AML-193 (cell line): ENCODE data around the gene P2RY4.
"Not testable (repeated sequence)": the region's sequence is repeated elsewhere in the genome, so short reads cannot be mapped to it uniquely, and the experiment has no call there.

Source experiments
- DNase-seq, 2 experiments: peaks; one replicate each; lab custom pipeline; 2025; lab: John Stamatoyannopoulos, UW

P2RY4 gene

DNA sequence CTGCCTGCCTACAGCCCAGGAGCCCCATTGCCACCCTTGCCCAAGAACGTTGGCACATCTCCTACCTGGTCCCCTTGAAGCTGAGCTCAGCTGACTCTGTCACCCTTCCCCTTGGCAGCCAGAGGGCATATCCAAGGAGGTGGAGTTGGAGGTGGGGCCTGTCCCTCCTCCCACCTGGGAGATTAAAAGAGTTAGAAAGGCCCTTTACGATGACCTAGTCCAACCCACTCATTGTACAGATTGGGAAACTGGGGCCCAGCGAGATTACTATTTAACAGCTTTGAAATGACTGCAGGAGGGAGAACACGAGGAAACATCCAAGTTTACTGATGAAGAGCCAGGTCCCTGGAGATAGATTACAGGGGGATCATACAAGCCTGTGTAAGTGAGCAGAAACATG, at the start of gene P2RY4:
TSS of gene P2RY4 (minus strand) at position 101 of the 400 bp plus-strand sequence. CDS start 580 bp downstream, outside the sequence.
- no peak for DNase-seq

DNA sequence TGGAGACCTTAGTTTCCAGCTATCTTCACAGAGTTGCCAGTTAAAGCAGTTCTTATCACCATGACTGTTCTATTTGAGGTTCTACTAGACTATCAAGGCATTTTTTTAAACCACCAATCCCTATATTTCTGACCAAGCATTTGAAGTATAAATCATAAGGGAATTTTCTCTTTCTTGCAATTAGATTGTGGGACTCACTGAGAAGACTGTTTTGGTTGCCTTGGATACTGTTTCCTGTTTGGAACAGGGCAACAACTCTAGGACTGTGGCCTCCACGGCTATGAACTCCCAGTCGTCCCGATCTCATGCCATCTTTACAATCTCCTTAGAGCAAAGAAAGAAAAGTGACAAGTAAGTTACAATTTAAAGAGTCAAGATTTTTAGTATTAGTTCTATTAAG, 41.7 kb upstream of the P2RY4 start:
- no peak for DNase-seq

DNA sequence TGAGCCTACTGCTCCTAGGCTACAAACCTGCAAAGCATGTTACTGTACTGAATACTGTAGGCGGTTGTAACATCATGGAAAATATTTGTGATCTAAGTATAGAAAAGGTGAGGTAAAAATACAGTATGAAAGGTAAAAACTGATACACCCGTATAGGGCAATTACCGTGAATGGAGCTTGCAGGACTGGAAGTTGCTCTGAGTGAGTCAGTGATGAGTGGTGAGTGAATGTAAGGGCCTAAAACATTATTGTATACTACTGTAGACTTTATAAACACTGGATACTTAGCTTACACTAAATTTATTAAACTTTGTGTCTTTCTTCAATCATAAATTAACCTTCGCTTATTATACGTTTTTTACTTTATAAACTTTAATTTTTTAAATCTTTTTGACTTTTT, 33.6 kb upstream of the P2RY4 start:
- DNase-seq: no peak

DNA sequence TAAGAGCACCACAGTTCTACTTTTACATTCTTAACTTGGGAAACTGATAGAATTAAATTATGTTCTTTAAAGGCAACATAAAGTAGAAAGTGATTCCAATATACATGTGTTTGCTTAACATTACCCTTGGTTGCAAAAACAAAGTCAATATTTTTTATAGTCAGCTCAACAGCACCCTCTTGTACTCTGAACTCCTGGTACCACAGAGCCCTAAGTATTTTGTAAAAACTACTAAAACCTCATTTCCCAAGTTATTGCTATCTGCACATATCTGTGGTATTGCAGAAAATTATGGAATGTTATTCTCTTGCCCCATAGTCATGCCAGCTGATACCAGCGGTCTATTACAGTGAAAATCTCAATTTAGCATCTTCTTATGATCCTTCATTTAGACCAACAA, 32.8 kb upstream of the P2RY4 start:
- DNase-seq: no peak

DNA sequence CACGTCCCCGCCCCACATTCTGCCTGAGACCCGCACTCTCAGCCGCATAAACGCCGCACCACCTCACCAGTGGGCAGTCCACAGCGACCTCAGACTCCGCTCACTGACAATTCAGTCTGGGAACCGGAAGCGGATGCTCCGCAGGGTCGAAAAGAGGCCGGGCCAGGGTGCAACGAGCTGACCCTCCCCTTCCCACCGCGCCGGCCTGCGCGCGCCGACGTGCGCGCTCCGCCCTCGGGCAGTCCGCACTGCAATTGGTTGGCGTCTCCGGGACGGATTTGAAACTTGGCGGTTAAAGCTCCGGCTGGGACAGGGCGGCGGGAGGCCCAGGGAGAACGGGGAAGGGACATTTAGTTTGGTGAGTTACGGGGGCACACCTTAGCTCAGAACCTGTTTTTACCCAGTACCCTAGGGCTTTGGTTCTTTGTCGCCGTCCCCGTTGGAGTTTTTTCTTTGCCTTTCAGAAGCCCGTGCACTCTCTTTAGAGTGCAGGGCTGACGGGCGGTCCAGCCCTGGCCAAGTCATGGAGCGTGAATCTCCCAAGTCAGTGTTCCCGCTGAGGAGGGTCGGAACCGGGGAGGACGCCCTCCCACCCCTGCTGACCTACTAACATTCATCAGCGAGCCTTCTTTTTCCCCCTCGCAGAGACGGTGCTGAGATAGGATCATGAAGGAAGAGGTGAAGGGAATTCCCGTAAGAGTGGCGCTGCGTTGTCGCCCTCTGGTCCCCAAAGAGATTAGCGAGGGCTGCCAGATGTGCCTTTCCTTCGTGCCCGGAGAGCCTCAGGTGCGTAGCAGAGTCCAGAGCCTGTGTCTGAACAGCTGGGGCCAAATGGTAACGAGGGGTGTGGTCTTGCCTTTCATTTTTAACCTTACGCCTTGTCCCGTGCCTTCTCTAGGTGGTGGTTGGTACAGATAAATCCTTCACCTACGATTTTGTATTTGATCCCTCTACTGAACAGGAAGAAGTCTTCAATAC, 30.1 kb upstream of the P2RY4 start, which contains the start of the genes KIF4A and PDZD11:
TSS of gene KIF4A (plus strand) at position 312 of the 978 bp plus-strand sequence. CDS start at position 667, 355 bp downstream.
TSS of gene PDZD11 (minus strand) at position 135 of the 978 bp plus-strand sequence. CDS start 586 bp downstream, outside the sequence.
- DNase-seq: peak; percentile 55 to 66

DNA sequence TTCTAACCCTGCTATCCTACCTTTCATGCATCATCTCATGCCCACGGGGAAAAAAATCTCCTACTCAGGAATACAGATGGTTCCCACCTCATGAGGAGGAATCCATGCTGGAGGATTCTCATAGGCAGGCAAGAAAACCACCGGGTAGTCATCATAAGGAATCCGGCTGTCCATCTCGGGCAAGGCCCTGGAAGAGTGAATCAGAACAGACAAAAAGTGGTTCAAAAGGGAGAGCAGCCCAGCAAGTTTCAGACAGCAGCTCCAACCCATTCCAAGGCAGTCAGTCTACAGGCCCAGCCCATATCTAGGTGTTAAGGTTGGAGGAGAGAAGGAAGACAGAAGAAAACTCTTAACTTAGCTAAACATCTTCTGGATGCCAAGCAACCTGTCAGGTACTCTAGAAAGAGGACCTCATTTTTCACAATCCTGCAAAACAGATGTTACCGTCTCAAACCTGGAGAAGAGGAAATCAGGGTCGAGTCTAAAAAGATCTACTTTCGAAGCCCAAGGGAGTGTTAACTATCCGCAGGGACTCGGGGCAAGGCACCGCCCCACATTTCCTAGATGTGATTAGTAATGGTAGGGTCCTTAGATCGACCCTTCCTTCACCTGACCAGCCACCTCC, 29.3 kb upstream of the P2RY4 start:
- no peak for DNase-seq

DNA sequence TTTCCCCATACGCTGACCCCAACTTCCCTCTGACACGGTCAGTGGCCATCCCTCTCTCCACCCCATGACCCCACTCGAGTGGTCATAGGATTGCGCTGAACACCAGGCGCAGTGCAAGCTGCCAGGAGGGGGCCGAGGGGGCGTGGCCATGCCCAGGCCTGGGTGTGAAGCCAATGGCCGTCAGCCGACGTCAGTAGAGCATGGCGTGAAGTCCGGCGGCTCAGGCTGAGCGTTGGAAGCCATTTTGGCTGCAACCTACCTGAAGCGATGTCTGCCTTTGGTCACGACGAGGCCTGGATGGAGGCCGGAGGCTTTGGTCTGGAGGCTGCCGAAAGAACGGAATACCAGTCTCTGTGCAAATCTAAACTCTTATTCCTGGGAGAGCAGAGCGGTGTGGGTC, 21.9 kb upstream of the P2RY4 start, which contains the start of gene RAB41:
TSS of gene RAB41 (plus strand) at position 222 of the 400 bp plus-strand sequence. CDS start at position 268, 46 bp downstream.
- DNase-seq: no peak

DNA sequence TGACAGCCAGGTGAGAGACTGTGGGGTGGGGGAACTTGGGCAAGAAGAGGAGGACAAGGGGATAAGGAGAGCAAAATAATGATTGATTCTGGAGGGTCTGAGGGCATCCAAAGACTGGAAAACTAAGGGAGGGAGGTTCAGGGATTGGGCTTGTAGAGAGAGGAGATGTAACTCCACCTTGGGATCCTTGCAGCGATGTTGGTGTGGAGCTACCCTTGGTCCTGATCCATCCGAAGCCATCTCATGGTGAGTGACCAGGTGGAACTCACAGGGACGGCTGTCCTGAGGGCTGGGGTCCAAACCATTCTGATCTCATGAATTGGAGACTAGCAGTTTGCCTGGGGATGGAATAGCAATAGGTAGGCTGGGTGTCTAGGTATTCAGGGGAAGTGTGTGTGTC, 20.6 kb upstream of the P2RY4 start:
- no peak for DNase-seq

DNA sequence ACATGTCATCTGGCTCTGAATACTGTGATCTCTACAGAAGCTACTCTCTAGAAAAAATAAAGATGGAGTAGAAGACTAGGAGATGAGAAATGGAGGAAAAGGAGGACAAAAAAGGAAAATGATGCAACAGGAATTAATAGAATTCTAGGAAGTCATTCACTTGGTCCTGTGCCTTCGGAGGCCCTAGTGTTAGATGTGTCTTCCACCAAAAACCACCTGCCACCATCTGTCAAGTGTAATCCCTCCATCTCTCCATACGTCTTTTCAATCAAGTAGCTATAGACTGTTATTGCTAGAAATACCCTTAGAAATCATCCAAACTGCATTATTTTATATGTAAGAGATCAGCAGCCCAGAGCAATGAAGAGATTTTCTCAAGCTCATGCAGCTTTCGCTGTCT, 19.1 kb upstream of the P2RY4 start:
- no peak for DNase-seq

DNA sequence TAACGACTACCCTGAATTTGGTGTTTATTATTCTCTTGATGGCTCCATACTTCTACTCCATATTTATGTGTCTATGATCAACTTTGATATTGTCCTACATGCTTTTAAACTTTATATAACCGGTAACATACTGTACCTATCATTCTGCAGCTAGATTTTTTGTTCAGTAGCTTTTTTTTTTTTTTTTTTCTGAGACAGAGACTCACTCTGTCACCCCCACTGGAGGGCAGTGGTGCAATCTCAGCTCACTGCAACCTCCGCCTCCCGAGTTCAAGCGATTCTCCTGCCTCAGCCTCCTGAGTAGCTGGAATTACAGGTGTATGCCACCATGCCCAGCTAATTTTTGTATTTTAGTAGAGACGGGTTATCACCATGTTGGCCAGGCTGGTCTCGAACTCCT, 14.0 kb upstream of the P2RY4 start:
- DNase-seq: not testable (repeated sequence)

DNA sequence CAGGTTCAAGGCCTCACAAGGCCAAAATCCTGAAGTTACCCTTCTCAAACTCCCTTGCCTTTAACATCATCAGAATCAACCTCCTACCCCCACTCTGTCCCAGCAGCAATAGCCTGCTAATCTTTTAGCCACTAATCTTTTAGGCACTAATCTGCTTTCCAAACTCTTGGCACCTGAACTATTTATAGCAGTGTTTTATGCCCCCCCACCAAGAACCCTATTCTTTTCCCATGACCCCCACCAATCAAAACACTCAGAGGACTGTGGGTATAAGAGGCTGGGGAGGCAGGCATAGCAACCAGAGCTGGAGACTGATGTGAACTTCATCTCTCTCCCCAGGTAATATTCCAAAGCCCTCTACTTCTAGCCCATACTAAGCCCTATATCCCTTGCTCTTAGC, 8.0 kb upstream of the P2RY4 start, which contains the start of gene ARR3:
TSS of gene ARR3 (plus strand) at position 301 of the 400 bp plus-strand sequence. CDS start 1,052 bp downstream, outside the sequence.
- no peak for DNase-seq

DNA sequence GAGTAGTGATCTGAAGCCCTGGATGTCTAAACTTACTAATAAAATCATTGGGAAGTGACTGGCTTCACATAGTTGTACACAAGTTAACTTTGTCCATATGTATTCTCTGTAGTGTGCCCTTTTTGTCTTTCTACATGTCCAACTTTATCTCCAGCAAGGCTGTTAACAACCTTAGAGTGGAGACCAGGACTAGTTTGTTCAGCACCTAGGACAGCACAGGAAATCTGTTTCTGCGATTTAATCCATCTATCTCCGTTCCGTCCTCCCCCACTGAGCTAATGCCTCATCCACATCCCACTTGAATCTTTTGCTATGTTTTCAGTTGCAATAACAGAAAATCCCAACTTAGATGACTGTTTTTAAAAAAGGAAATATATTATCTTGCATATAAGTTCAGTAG, 4.8 kb upstream of the P2RY4 start:
- no peak for DNase-seq

DNA sequence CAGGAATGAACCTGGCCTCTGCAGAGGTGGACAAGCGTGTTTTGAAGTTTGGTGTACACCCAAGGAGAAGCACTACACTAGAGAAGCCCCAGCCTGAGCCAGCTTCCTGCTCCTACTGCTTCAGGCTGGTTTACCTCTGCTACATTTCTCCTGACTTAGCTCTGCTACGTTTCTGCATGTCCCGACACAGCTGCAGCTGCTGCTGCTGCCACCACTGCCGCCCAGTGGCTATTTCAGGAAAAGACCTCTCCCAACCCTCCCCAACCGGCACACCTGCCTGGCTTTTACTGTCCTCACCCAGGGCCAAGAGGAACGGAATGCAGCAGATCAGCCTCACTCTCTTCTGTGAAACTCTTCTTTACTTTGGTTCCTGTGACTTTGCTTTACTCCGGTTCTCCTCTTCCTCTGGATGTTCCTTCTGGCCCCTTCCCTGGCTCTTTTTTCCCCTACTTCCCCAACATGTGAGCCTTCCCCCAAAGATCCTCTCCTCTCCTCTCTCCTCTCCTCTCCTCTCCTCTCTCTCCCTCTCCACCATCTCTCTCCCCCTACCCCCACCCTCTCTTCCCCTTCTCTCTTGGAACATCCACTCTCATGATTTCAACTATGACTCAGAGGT, 3.1 kb upstream of the P2RY4 start:
- DNase-seq: no peak

DNA sequence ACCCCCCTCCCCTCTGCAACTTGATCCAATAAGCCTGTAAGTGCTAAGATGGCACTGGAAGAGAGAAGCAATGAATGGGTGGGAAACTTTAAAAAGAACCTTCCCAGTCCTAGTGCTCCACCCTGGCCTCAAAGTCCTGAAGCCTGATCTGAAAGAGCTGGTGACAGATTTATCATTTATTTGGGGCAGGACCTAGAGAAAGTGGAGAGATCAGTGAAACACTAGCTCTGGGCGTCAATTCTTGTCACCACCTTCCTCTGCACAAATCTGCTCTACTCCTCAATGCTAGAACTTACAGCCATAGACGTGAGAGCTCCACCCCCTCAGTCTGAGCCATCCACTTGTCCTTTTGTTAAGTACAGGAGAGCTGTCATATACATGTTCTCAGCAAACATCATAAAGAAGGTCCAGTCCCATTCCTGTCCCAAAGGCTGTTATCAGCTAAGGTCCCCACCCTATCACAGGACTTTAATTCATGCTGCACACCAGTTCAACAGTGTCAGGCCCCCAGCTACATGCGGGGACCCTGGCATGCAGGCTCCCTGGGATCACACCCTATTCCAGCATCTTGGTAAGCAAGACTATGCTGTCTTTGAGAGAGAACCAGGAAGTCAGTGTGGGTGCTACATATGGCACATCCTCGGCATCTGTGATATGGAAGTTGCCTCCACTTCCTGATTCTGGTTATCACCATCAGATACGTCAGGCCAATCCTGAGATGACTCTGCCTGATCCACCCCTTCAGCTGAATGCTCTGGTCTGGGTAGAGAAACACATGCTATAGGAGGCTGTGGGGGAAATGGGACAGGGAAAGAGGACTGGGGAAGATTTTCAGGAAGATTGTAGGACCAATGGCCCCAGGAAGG, 2.3 kb downstream of the P2RY4 start:
- no peak for DNase-seq

DNA sequence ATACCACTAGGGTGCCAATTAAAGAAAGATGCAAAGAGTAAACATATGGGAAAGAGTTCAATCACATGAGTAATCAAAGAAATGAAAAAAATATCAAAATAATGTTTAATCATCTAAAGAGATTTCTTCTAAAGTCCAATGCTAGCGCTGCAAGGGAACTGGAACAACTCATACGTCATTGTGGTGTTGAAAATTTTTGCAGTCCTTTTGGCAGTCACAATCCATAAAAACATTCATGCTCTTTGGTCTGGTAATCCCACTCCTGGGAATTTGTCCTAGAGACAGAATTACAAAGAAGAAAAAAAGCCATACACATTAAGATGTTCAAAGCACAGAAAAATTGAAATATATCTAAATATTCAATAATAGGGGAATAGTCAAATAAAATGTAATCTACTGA, 4.6 kb downstream of the P2RY4 start:
- DNase-seq: no peak

DNA sequence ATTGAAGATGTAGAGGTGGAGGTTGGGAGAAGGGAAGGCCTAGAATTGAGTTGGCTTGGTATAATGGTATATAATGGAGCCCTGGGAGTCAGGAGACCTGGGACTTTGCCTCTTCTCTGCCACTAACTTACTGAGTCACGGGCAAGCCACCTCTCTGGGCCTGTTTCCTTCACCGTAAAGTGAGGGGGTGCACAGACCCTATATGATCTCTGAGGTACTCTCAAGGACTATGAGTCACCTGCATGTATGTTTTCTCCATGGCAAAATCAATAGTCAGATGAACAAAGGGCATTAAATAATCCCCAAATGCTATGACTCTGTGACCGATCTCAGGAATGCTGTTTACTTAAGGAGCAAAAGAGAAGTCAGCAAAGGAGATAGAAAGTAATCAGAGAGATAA, 5.1 kb downstream of the P2RY4 start:
- no peak for DNase-seq

DNA sequence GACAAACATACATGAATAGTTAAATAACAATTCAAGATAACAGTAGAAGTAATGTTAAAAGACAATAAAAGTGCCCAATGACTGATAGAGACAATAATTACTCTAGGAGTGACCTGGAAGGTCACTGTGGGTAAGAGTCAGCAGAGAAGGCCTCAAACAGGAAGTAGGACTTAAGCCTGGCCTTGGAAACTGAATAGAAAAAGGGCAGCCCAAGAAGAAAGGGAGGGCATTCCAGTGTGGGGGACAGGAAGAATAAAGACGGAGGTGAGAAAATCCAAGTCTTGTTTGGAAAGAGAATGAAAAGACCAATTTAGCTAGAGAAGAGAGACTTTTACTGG, 6.0 kb downstream of the P2RY4 start:
- DNase-seq: no peak

DNA sequence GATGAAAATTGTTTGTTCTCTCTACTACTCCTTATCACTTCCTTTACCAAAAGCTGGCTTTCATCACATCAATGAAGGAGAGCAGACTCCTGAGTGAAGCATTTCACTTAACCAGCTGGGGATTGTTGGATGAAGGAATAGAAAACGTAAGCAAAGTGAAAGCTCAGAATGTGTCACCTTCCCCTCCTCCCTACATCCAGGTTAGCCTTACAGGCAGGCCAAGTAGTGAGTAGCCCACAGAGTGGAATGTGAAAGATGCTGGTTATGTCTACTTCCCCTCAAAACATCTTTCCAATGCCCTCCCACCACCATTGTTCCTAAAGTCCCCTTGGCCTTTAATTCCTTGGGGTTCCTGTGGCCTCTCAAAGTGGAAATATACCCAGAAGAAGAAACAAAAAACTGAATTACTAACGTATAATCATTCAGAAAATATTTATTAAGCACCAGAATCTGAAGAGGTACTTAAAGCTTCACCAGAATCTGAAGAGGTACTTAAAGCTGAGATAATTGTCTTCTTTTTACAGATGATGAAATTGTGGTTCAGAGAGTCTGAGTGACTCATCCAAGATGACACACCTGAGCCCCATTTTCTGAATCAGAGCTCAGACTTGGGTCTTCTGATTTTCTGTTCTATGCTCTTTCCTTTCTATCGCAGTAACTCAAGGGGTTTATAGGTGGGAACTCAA, 6.5 kb downstream of the P2RY4 start:
- no peak for DNase-seq

DNA sequence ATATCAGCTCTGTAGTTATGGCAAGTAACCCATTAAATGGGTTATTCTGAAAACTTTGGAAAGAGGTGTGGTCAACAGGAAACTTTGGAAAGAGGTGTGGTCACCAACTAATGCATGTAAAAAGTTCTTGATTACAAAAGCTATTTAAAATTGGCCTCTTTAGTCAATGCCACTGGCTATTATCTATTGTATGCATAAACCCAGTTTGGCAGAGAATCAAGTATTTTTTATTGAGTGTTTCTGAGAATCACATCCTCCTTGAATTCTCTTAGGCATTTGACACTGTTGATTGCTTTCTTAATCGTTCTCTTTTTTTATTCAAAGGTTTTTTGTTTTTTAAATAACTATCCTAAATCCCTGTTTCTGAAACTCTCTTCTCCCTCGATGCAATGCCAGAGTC, 7.5 kb downstream of the P2RY4 start:
- no peak for DNase-seq

DNA sequence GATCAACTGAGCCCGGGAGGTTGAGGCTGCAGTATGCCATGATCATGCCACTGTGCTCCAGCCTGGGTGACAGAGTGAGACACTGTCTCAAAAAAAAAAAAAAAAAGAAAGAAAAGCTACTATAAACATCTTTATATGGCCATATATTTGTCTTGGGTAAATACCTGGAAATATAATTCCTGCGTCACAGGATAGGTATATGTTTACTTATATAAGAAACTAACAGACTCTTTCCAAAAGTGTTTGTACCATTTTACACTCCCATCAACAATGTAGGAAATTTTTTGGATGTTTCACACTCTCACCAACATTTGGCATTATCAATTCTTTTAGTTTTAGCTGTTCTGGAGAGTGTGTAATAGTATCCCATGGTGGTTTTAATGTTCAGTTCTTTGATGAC, 12.8 kb downstream of the P2RY4 start:
- no peak for DNase-seq

DNA sequence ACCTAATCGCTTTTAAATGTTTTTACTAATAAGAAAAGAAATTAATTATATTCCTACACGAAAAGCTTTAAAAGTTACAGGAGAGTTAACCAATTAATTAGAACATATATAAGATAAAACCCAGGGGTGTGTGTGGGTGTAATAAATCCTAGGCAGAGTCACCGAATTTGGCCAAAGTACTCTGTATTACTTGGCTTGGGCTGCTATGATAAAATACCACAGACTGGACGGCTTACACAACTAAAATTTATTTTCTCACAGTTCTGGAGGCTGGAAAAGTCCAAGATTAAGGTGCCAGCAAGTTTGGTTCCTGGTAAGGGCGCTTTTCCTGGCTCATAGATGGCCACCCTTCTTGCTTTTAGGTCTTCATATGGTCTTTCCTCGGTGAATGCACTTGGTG, 15.1 kb downstream of the P2RY4 start:
- DNase-seq: no peak
